Mammary epithelial cell (primary cell): ENCODE results near the gene DENND11.

Source experiments
- CTCF ChIP-seq, 2 donors: IDR thresholded peaks in 1 of 2; conservative IDR thresholded peaks in 1 of 2; 2 replicates each; pipeline ENCODE4 v1.5.1; 2011 to 2012; ENCODE audit warnings: inconsistent platforms in 2 of 2, low read length in 2 of 2, mild to moderate bottlenecking in 2 of 2, control low read depth in 1 of 2, low read depth in 1 of 2; ENCODE audit not compliant: insufficient read depth in 1 of 2; ENCODE audit errors: extremely low read depth in 1 of 2
- EZH2 ChIP-seq: IDR thresholded peaks from 2 replicates; pipeline ENCODE4 v1.6.1; 2012; ENCODE audit warnings: low read length, inconsistent platforms, borderline replicate concordance

- TF ChIP-seq CTCF (conservative IDR thresholded peaks at IDR 0.05 in 1 of 2, IDR thresholded peaks at IDR 0.05 in 1 of 2; ENCODE audit: extremely low read depth in 1 of 2, insufficient read depth in 1 of 2, low read depth in 1 of 2, low read length in 2 of 2) (no peak), EZH2 (no peak)
Measured at GRCh38 chr7:141713890-141714289, 11.9 kb upstream of the DENND11 start.
